NB4 (cell line): ENCODE data around the gene ALG1.
"Not testable (repeated sequence)": the region's sequence is repeated elsewhere in the genome, so short reads cannot be mapped to it uniquely, and the experiment has no call there.

ENCODE experiments used
- CTCF ChIP-seq: IDR thresholded peaks from one replicate; pipeline ENCODE4 v1.5.1; 2012; ENCODE audit warnings: low read depth, low read length
- MAX ChIP-seq: IDR thresholded peaks from 2 replicates; pipeline ENCODE4 v1.6.1; 2011; ENCODE audit warnings: low read depth, low read length
- MYC ChIP-seq: IDR thresholded peaks from 2 replicates; pipeline ENCODE4 v1.6.1; 2011; ENCODE audit warnings: low read depth, low read length
- POLR2A ChIP-seq: IDR thresholded peaks from 2 replicates; pipeline ENCODE4 v1.6.1; 2011; ENCODE audit warnings: mild to moderate bottlenecking; ENCODE audit not compliant: insufficient read length; ENCODE audit errors: extremely low read depth

GRCh38 chr16:5097061-5097469 lies 25.4 kb downstream of the ALG1 start:
- not testable (repeated sequence) for TF ChIP-seq CTCF, POLR2A, MAX, MYC
